HL-60 (cell line): ENCODE results near the gene SLC49A3.
A peak's percentile ranks its signal among the peaks of the same experiment; 100 is the strongest.

Source experiments
- DNase-seq, 2 experiments: peaks; one replicate each; pipeline ENCODE4 v3.0.0-alpha.2; 2010 to 2020; ENCODE audit warnings: low read depth in 1 of 2, low spot score in 1 of 2
- H3K27ac ChIP-seq: fragments of 250-450 bp; sonication (Bioruptor Pico); replicated peaks from 2 replicates; pipeline ENCODE4 v1.5.1; 2020; ENCODE audit warnings: mild to moderate bottlenecking, moderate library complexity
- H3K27me3 ChIP-seq: fragments of 250-450 bp; sonication (Bioruptor Pico); 2 replicates; pipeline ENCODE4 v1.5.1; 2021; ENCODE audit warnings: mild to moderate bottlenecking, moderate library complexity; ENCODE audit not compliant: insufficient read depth, poor library complexity, severe bottlenecking
- H3K4me3 ChIP-seq: replicated peaks from 2 replicates; pipeline ENCODE4 v1.5.1; 2011; ENCODE audit warnings: mild to moderate bottlenecking, control low read depth, low read length; ENCODE audit not compliant: insufficient read depth
- GABPA ChIP-seq: IDR thresholded peaks from 2 replicates; pipeline ENCODE4 v1.6.1; 2012; ENCODE audit warnings: low read depth
- POLR2AphosphoS5 ChIP-seq: IDR thresholded peaks from 2 replicates; pipeline ENCODE4 v1.6.1; 2012; ENCODE audit warnings: low read depth
- SPI1 ChIP-seq: IDR thresholded peaks from 2 replicates; pipeline ENCODE4 v1.6.1; 2012; ENCODE audit warnings: low read depth, mild to moderate bottlenecking, borderline replicate concordance
- TF ChIP-seq, protein P1 (sequence below): IDR thresholded peaks from 2 replicates; pipeline ENCODE4 v1.6.1; 2012; ENCODE audit warnings: low read depth; ENCODE audit not compliant: insufficient replicate concordance
- TF ChIP-seq, protein P2 (sequence below): IDR thresholded peaks from one replicate; pipeline ENCODE4 v1.5.1; 2011; ENCODE audit warnings: low read length, control low read depth, inconsistent platforms; ENCODE audit not compliant: insufficient read depth

The SLC49A3 gene

DNA sequence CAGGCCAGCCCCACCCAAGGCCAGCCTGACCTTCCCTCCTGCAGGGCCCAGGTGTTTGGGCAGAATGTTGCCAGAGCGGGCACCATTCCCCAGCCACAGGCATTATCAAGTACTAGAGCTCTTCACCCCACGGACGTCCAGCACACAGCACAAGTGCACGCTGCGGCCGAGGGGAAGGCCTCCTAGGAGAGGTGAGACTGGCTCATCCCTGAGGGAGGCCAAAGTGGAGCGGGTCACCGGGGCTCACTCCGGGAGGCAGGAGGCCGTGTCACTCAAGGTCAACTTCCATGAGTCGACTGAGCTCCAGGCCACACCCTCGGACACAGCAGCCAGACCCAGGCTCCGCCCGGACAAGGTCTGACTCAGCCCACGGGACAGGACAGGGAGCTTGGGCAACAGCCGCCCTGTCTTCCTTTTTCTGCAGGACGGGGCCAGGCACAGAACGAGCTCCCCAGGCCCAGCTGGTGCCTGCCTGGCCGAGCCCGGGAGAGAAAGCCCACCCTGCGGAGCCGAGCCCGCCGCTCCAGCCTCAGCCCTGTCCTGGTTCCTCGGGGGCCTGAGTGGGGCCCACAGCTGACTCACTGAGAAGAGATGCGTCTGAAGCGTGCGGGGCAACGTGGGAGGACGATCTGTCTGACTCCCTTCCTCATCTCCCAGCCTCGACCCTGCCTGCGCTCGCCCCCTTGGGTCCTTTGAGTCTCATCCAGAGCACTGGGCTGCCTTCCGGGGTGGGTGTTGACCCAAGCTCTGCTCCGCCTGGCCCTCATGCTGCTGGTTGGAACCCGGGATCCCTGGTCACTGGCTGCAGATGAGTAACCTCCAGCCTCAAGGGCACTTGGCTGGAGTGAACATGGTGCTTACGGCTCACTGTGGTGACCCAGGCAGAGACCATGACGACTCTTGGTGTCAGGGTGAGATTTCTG is 1.6 kb downstream of the SLC49A3 start:
- Histone ChIP-seq H3K27ac (no peak overlapping the region), H3K4me3 (no peak overlapping the region), H3K27me3 (peaks cover 3% of the 10 kb centered on the region)
- peak; percentile 71 to 77 for DNase-seq
- no peak for TF ChIP-seq POLR2AphosphoS5
- TF ChIP-seq, protein P1, sequence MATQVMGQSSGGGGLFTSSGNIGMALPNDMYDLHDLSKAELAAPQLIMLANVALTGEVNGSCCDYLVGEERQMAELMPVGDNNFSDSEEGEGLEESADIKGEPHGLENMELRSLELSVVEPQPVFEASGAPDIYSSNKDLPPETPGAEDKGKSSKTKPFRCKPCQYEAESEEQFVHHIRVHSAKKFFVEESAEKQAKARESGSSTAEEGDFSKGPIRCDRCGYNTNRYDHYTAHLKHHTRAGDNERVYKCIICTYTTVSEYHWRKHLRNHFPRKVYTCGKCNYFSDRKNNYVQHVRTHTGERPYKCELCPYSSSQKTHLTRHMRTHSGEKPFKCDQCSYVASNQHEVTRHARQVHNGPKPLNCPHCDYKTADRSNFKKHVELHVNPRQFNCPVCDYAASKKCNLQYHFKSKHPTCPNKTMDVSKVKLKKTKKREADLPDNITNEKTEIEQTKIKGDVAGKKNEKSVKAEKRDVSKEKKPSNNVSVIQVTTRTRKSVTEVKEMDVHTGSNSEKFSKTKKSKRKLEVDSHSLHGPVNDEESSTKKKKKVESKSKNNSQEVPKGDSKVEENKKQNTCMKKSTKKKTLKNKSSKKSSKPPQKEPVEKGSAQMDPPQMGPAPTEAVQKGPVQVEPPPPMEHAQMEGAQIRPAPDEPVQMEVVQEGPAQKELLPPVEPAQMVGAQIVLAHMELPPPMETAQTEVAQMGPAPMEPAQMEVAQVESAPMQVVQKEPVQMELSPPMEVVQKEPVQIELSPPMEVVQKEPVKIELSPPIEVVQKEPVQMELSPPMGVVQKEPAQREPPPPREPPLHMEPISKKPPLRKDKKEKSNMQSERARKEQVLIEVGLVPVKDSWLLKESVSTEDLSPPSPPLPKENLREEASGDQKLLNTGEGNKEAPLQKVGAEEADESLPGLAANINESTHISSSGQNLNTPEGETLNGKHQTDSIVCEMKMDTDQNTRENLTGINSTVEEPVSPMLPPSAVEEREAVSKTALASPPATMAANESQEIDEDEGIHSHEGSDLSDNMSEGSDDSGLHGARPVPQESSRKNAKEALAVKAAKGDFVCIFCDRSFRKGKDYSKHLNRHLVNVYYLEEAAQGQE: no peak
- TF ChIP-seq GABPA: no peak
- TF ChIP-seq, protein P2, sequence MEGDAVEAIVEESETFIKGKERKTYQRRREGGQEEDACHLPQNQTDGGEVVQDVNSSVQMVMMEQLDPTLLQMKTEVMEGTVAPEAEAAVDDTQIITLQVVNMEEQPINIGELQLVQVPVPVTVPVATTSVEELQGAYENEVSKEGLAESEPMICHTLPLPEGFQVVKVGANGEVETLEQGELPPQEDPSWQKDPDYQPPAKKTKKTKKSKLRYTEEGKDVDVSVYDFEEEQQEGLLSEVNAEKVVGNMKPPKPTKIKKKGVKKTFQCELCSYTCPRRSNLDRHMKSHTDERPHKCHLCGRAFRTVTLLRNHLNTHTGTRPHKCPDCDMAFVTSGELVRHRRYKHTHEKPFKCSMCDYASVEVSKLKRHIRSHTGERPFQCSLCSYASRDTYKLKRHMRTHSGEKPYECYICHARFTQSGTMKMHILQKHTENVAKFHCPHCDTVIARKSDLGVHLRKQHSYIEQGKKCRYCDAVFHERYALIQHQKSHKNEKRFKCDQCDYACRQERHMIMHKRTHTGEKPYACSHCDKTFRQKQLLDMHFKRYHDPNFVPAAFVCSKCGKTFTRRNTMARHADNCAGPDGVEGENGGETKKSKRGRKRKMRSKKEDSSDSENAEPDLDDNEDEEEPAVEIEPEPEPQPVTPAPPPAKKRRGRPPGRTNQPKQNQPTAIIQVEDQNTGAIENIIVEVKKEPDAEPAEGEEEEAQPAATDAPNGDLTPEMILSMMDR: no peak
- no peak for TF ChIP-seq SPI1

DNA sequence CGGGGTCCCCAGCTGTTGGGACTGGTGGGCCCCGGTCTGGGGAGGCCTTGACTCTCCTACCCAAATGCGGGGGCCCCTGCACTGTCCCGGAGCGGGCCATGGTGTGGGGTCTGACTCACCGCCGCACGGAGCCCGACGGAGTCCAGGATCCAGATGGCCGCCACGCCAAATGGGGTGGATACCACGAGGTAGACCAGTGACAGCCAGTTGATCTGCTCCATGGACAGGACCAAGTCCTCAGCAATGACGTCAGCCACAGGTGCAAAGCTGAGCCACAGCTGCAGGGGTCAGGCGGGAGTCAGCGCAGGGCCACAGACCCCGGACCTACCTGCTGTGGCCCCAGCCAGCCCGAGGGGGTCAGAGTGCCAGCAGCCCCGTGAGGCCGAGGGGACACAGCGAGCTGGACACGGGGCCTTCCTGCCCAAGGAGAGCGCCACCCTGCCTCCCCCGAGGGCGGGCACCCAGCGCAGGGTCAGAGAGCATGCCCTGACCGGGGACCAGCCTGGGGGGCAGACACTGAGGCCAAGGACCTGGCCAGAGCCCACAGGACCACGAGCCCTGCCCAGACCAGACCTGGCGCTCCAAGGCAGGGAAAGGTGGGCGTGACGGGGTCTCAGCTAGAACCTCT is 2.4 kb downstream of the SLC49A3 start:
- DNase-seq: no peak
- no peak overlapping the region for H3K4me3 ChIP-seq
- no peak overlapping the region for H3K27ac ChIP-seq
- TF ChIP-seq, protein P1: no peak
- TF ChIP-seq POLR2AphosphoS5: no peak
- TF ChIP-seq, protein P2: no peak
- no peak for TF ChIP-seq SPI1
- no peak for TF ChIP-seq GABPA
- peaks cover 3% of the 10 kb centered on the region for H3K27me3 ChIP-seq

DNA sequence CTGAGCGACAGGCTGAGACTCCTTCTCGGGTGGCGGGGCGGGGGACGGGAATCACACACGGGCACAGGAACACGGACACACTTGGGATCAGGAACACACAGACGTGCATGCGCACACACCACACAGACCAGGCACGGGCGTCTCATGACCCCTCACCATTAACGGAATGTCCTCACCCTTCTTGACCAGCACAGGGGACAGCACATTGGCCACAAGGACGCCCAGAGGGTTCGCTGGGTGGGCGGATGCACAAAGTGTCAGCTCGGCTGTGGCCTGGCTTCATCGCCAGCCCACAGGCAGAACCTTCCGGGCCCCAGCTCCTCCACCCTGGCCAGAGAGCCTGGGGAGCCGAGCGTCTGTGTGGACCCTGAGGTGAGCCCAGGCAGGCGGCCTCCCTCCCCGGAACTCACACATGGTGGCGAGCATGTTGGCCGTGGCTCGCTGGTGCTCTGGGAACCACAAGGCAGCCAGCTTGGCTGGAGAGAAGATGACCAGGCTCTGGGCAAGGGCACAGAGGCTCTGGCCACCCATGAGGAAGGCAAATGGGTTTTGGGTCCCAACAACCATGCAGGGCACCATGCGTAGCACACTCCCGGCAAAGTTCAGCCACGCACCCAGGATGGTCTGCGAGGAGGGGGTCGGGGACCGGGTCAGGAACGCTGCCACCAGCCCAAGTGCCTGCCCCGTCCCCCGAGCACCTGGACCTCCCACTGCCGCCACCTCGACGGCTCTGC is 3.1 kb downstream of the SLC49A3 start:
- no peak for DNase-seq
- Histone ChIP-seq H3K27me3 (peaks cover 4% of the 10 kb centered on the region), H3K27ac (no peak overlapping the region), H3K4me3 (no peak overlapping the region)
- TF ChIP-seq, protein P1: no peak
- no peak for TF ChIP-seq SPI1
- no peak for TF ChIP-seq GABPA
- TF ChIP-seq, protein P2: no peak
- TF ChIP-seq POLR2AphosphoS5: no peak
